IPS-20b (cell line): ENCODE data around the gene PTRHD1.
"Not testable (repeated sequence)": the region's sequence is repeated elsewhere in the genome, so short reads cannot be mapped to it uniquely, and the experiment has no call there.

Experiments
- H3K27ac ChIP-seq: one replicate; pipeline ENCODE4 v1.5.1; 2013; ENCODE audit warnings: low read length
- H3K27me3 ChIP-seq: 2 replicates; pipeline ENCODE4 v1.6.1; 2013; ENCODE audit warnings: mild to moderate bottlenecking, low read length, inconsistent platforms; ENCODE audit not compliant: insufficient read depth
- H3K36me3 ChIP-seq: 2 replicates; pipeline ENCODE4 v1.6.1; 2013; ENCODE audit warnings: low read depth, mild to moderate bottlenecking, inconsistent platforms, low read length, moderate library complexity; ENCODE audit not compliant: insufficient read depth
- H3K4me1 ChIP-seq: 2 replicates; pipeline ENCODE4 v1.6.1; 2013; ENCODE audit warnings: mild to moderate bottlenecking, control low read depth, inconsistent platforms, low read length, moderate library complexity; ENCODE audit not compliant: insufficient read depth
- H3K4me3 ChIP-seq: 2 replicates; pipeline ENCODE4 v1.5.1; 2013; ENCODE audit warnings: mild to moderate bottlenecking, low read length, inconsistent platforms
- H3K9ac ChIP-seq: 2 replicates; pipeline ENCODE4 v1.6.1; 2013; ENCODE audit warnings: low read depth, mild to moderate bottlenecking, inconsistent platforms, low read length, moderate library complexity
- H3K9me3 ChIP-seq: 2 replicates; pipeline ENCODE4 v1.6.1; 2013; ENCODE audit warnings: mild to moderate bottlenecking, low read depth, low read length, inconsistent platforms; ENCODE audit not compliant: insufficient read depth

The PTRHD1 gene, protein sequence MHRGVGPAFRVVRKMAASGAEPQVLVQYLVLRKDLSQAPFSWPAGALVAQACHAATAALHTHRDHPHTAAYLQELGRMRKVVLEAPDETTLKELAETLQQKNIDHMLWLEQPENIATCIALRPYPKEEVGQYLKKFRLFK

DNA sequence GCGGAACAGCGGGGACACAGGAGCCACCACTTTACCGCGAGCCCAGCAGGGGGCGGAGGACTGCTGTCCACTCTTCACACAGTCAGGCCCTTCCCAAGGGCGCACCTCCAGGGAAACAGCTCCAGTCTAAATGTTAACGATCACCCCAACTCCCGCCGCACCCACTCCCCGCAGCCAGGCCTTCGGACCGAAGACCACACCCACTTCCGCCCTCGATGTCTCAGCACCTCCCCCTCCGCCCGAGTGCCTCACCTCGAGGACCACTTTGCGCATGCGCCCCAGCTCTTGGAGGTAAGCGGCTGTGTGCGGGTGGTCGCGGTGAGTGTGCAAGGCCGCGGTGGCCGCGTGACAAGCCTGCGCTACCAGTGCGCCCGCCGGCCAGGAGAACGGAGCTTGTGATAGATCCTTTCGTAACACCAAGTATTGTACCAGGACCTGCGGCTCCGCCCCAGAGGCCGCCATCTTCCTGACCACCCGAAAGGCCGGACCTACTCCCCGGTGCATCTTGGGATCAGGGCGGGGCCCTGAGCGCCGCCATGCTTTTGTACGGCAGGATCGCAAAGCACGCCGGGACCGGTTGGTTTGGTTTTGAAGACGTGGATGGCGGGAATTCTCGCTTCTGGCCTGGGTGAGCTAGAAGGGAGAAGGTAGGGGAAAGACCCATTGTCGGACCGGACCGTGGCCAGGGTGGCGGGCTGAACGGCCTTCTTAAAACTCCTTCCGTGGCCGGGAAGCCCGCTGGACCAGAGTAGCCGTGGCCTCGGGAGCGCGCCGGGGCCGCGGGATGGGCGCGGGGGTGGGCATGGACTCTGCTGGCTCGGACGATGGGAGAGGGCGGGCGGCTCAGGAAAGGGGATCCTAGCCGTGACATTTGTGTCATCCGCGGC lies at the start of gene PTRHD1, which contains the start of gene CENPO:
Gene PTRHD1, minus strand, starts transcription at position 518 of the 887 bp plus-strand sequence. Its CDS starts 14 bp downstream, at position 504.
Gene CENPO, plus strand, starts transcription at position 552 of the 887 bp plus-strand sequence. CDS start 495 bp downstream, outside the sequence.
- Histone ChIP-seq H3K4me3 (peak within 1 kb of the TSS; percentile 92), H3K36me3 (peaks cover 44% of the 10 kb centered on the region), H3K27me3 (no peaks in the 10 kb centered on the region), H3K9ac (peak within 1 kb of the TSS; percentile 87), H3K27ac (peak within 1 kb of the TSS; percentile 51), H3K4me1 (peaks cover 11% of the 10 kb centered on the region), H3K9me3 (no peaks in the 10 kb centered on the region)

DNA sequence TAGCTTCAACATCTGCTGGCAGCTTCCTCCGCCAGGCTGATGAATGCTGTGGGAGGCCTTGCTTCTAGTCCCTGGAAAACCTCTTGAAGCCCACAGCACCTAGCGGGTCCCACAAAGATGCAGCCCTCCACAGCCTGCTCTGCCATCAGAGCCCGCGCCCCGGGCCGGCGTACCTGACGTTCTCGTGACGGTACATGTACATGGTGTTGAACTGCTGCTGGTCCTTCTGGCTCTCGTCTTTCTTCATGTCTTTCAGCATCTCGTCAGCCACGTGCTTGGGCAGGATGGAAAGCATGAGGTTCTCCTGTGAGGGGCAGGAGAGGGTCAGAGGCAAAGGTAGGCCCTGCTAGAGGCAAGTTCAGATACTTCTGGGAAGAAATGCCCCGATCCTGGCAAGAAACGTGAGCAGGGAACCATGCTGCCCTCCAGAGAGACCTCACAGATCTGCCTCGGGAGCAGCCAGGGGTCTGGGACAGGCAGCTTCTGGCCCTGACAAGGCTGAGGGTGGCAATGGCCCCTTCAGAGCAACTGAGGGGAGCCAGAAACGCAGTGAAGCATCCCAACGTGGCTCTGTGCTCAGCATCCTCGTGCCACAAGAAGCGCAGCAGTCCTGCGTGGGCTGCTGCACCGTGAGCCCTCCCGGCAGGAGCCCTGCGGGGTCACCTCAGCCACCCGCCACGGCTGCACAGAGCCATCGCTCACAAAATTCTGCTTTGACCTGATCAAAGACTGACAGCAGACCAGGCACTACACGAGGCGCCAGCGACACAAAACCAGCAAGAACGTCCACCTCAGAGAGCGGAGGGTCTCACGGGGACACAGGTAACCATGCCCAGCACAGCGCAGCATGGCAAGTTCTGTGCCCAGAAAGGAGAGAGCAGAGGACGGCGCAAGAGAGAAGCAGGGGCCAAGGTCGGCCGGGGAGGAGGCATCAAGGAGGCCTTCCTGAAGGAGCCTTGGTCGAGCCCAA lies 49.2 kb upstream of the PTRHD1 start:
- H3K27me3 ChIP-seq = no peaks in the 10 kb centered on the region
- H3K9ac ChIP-seq = no peak overlapping the region
- no peak overlapping the region for H3K27ac ChIP-seq
- H3K4me3 ChIP-seq = no peak overlapping the region
- H3K36me3 ChIP-seq = peaks cover 2% of the 10 kb centered on the region; the same call in 1 of the 2 replicates
- H3K4me1 ChIP-seq = no peaks in the 10 kb centered on the region
- peaks cover 6% of the 10 kb centered on the region for H3K9me3 ChIP-seq

DNA sequence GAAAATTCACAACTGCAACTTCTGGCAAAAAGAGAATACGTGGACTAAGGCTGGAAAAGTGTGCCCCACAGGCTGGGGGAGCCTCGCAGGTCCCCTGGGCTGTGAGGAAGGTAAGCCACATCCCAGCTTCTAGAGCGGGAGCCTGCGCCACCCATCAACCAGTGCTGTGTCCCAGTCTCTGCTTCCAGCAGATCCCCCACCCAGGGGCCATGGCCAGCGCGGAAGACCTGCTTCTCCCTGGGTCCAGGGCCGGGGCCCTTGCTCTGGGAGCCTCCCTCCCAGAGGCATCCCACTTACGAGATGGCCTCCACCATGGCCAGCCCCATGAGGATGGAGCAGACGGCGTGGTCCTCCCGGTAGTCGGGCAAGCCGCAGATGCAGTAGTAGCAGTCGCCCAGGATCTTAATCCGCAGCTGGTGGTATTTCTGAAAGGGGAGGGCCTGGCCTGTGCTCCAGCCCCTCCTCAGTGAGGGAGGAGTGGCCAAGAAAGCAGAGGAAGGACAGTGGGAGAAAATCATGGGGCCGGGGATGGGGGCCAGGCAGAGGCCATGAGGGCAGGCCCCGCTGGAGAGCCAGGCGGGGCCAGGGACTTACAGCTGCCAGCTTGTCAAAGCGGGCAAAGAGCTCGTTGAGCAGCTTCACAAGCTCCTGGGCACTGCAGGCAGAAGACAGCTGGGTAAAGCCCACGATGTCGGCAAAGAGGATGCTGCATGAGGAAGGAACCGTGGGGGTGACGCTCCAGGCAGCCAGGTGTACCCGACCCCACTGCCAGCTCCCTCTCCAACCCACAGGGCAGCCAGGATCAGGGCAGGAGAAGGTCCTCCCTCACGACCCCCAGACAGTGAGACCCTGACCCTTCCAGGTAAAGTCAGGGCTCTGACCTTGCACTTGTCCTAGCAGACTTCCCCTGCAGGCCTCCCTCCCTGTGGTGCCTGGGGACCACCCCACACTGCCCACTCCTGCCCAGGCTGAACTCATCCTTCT lies 48.1 kb upstream of the PTRHD1 start:
- H3K27ac ChIP-seq = no peak overlapping the region
- peaks cover 9% of the 10 kb centered on the region; the same call in 1 of the 2 replicates for H3K36me3 ChIP-seq
- H3K4me1 ChIP-seq = no peaks in the 10 kb centered on the region
- H3K27me3 ChIP-seq = no peaks in the 10 kb centered on the region
- no peak overlapping the region for H3K9ac ChIP-seq
- no peak overlapping the region for H3K4me3 ChIP-seq
- no peaks in the 10 kb centered on the region for H3K9me3 ChIP-seq

DNA sequence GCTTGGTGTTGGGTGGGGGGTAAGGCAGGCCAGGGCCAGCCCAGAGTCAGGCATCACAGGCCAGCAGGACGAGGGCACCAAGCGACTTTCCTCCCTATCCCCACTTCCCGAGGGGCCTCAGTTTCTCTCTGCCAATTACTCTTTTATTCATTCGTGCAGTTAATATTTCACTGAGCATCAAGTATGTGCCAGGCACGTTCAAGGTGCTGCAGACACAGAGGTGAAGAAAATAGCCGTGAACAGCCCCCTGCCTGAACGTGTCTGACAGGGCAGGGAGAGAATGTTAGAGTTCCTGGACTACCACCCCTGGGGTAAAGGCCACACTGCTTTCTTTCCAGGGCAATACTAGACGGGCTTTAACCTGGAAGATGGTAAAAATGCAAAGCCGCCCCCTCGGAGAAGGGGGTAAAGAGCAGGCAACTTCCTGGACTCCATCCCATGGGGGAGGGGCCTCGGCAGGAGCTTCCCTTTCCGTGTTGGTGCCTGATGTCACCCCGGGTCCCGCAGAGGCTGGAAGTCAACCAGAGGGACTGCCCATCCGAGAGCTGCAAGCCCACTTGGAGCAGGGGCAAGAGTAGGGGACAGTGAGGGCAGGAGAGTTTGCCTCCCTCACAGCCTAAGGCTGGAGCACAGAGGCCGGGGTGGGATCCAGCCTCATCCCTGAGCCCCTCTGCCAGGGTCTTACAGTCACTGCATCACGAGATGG lies 47.1 kb upstream of the PTRHD1 start:
- Histone ChIP-seq H3K9me3 (no peaks in the 10 kb centered on the region), H3K9ac (no peak overlapping the region), H3K36me3 (peaks cover 9% of the 10 kb centered on the region; the same call in 1 of the 2 replicates), H3K4me3 (no peak overlapping the region), H3K27ac (no peak overlapping the region), H3K27me3 (no peaks in the 10 kb centered on the region), H3K4me1 (no peaks in the 10 kb centered on the region)

DNA sequence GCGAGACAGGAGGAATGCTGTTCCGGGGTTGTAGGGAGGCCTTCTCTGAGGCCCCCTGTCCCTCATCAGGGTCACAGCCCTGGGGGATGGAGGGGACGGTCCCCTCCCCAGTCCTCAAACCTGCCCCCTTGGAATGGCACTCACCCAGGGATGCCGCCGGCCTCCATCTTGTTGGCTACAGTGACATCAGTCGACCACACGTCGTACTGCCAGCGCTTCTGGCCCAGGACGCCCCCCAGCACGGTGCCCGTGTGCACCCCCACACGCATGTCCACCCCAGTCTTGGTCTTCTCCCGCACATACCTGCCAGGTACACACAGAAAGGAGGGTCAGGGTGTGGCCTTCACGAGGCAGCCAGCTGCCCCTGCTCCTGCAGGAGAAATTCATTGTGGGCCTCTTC lies 46.5 kb upstream of the PTRHD1 start:
- H3K36me3 ChIP-seq = peaks cover 11% of the 10 kb centered on the region; the same call in 1 of the 2 replicates
- no peak overlapping the region for H3K9ac ChIP-seq
- no peak overlapping the region for H3K4me3 ChIP-seq
- no peaks in the 10 kb centered on the region for H3K9me3 ChIP-seq
- H3K27me3 ChIP-seq = no peaks in the 10 kb centered on the region
- no peak overlapping the region for H3K27ac ChIP-seq
- no peaks in the 10 kb centered on the region for H3K4me1 ChIP-seq

DNA sequence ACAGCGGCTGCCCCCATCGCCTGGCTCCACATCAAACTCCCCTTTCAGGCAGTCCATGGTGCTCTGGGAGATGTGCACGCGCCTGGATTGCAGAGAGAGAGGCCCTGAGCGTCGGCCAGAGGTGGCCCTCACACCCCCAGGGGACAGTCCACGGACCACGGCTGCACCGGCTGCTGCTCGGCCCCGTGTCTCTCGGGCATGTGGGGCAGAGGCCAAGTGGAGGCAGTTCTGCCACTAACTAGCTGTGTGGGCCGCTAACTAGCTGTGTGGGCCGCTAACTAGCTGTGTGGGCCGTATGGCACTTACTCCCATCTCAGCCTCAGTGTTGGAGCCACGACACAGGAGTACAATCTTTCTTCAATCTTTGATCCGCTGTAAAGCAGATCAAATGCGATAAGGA lies 45.4 kb upstream of the PTRHD1 start:
- H3K36me3 ChIP-seq = peaks cover 15% of the 10 kb centered on the region
- H3K9ac ChIP-seq = no peak overlapping the region
- no peak overlapping the region for H3K27ac ChIP-seq
- no peaks in the 10 kb centered on the region for H3K4me1 ChIP-seq
- no peaks in the 10 kb centered on the region for H3K9me3 ChIP-seq
- no peaks in the 10 kb centered on the region for H3K27me3 ChIP-seq
- no peak overlapping the region for H3K4me3 ChIP-seq

DNA sequence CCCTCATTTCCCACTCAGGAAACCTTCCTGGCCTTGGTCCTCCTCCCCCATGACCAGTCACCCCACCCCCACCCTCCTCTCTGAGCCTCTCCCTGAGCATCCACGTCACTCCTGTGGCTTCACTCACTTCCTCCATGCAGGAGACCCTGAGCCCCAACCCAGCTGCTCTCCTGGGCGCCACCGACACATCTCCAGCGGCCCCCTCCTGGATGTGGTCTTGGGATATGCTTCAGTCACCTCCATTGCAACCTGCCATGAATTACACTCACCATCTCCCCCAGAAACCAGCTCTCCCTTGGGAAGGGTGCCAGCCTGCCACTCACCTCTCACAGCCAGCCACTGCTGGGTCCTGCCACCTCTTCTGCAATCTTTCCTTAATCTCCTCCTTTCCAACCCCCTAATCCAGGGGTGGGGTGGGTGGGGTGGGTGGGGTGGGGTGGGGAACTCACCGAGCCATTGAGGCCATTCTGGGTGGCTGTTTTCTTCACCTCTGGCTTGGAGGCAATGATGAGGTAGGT lies 44.9 kb upstream of the PTRHD1 start:
- no peaks in the 10 kb centered on the region for H3K9me3 ChIP-seq
- H3K36me3 ChIP-seq = peaks cover 15% of the 10 kb centered on the region
- no peak overlapping the region for H3K9ac ChIP-seq
- H3K27ac ChIP-seq = no peak overlapping the region
- H3K4me1 ChIP-seq = peaks cover under 1% of the 10 kb centered on the region; the same call in 1 of the 2 replicates
- no peaks in the 10 kb centered on the region for H3K27me3 ChIP-seq
- H3K4me3 ChIP-seq = no peak overlapping the region

DNA sequence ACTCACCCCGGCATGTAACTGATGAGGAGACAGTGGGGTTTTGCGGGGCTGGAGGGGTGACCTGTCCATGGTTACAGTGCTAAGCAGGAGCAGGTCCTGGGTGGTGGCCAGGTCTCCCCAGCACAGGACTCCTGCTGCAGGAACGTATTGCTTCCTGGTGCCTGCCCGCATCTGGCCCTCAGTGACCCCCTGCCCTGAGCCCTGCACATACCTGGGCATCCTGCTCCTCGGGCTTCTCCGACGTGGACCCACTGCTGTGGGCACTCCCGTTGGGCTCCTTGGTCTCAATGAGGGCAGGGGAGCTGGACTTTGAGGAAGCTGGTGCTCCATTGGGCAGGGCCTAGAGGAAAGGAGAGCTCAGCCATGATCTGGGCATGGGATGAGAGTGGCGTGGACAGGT lies 43.5 kb upstream of the PTRHD1 start:
- no peak overlapping the region for H3K4me3 ChIP-seq
- no peak overlapping the region for H3K9ac ChIP-seq
- peaks cover 10% of the 10 kb centered on the region; the same call in 1 of the 2 replicates for H3K4me1 ChIP-seq
- H3K36me3 ChIP-seq = peaks cover 15% of the 10 kb centered on the region
- H3K9me3 ChIP-seq = no peaks in the 10 kb centered on the region
- H3K27me3 ChIP-seq = no peaks in the 10 kb centered on the region
- H3K27ac ChIP-seq = no peak overlapping the region

DNA sequence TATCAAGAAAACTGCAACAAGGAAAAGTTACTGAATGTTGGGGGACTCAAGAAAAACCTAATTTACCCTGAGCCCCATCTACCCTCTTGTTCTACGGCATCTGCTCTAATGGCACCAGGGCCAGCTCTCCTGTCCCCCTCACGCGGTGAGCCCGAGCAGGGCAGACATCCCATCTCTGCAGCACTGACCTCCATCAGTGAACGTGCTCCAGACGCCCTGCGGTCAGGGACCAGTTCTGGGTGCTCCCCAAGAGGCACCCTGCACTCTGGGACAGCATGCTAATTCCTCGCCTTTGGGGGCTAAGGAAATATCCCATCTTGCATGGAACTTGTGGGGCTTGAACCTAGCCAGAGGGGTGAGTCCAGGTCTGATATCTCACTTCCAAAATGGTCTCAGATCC lies 43.0 kb upstream of the PTRHD1 start:
- H3K4me3 ChIP-seq = no peak overlapping the region
- H3K4me1 ChIP-seq = peaks cover 10% of the 10 kb centered on the region; the same call in 1 of the 2 replicates
- peaks cover 18% of the 10 kb centered on the region for H3K36me3 ChIP-seq
- H3K27ac ChIP-seq = no peak overlapping the region
- H3K9me3 ChIP-seq = no peaks in the 10 kb centered on the region
- H3K9ac ChIP-seq = no peak overlapping the region
- no peaks in the 10 kb centered on the region for H3K27me3 ChIP-seq

DNA sequence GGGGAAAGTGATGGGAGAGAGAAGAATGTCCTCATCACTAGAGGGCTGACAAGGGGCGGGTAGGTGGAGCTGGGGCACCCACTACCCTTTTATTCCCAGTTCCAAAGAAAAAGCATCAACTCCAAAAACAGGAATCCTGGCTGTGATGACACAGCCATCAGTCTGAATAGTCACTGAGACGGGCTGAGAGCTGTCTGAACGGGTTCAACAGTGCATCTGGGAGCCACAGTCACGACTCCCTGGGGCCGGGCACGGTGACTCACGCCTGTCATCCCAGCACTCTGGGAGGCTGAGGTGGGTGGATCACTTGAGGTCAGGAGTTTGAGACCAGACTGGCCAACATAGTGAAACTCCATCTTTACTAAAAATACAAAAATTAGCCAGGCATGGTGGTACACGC lies 42.2 kb upstream of the PTRHD1 start:
- H3K4me3 ChIP-seq, H3K4me1 ChIP-seq, H3K27ac ChIP-seq, H3K9ac ChIP-seq, H3K27me3 ChIP-seq, H3K9me3 ChIP-seq: not testable (repeated sequence)
- peaks cover 18% of the 10 kb centered on the region for H3K36me3 ChIP-seq
